Epidermal melanocyte (primary cell): ENCODE measurements around the gene EHD1.

Experiments
- DNase-seq: peaks from one replicate; pipeline ENCODE4 v3.0.0; 2011; ENCODE audit warnings: low spot score; ENCODE audit not compliant: insufficient read length

Gene EHD1

DNA sequence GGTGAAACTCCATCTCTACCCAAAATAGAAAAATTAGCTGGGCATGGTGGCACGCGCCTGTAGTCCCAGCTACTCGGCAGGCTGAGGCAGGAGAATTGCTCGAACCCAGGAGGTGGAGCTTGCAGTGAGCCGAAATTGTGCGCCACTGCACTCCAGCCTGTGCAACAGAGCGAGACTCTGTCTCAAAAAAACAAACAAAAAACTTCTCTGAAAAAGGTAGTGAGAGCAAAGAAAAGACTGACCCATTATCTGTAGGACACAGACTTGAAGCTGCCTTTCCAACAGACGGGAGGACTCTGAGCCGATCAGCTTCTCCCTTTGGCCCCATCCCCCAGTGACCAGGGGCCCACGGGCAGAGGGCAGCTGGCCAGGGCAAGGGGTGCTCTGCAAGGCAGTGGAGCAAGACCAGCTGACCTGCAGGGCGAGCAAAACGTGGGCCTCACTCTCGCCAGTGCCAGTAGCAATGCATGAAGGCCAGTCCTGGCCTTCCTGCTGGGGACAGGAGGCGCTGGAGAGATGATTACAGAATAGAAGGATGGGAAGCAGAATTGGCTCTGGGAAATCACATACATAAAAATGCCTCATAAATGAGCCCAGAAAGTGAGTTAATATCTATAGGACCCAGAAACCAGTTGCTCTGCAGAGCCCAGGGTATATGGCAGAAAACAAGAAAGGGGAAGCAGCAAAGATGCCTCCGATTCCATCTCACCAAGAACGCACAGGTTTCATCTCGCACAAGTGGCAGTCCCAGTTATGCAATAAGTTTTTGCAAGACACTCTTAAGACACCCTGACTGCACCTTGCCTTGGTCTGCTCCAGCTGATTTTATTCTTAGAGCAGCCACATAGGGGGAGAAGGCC, 2.8 kb downstream of the EHD1 start:
- no peak for DNase-seq

DNA sequence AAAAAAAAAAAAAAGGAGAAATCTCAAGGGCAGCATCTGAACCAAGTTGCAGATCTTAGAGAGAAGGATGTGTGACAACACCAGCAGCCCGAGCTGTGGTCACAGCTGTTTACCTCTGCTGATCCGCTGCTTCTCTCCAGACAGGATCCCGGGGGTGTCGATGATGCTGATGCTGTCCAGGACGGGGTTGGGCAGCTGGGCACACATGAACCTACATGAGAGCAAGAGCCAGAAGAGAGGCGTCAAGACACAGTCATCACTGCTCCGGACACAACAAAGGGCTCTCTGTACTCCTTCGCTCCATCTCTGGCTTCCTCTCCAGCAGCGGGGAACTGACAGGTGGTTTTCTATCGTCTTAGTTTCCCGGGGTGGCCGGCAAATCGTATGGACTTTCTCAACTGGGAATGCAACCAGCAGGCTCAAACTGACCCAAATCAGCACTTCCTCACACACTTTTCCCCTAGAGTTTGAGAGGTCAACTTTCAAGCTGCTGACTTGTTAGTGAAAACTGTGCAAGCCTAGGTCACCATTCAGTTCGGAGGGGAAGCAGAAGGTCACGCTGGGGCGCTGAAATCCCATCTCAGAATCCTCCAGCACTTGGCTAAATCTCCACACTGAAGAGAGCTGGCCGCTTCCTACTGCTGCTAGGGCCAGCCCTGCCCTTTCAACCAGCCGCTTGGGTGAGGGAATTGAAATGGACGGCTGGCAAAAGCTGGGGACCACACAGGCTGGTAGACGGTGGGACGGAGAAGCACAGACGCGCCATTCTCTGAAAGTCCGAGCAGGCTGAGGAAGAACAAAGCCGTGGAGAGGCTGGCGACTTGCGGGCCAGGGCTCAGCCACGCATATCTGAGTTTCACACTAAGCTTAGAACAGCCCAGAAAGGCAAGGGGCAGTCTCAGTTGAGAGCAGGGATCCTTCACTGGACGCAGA, 3.8 kb downstream of the EHD1 start:
- DNase-seq, result no peak

DNA sequence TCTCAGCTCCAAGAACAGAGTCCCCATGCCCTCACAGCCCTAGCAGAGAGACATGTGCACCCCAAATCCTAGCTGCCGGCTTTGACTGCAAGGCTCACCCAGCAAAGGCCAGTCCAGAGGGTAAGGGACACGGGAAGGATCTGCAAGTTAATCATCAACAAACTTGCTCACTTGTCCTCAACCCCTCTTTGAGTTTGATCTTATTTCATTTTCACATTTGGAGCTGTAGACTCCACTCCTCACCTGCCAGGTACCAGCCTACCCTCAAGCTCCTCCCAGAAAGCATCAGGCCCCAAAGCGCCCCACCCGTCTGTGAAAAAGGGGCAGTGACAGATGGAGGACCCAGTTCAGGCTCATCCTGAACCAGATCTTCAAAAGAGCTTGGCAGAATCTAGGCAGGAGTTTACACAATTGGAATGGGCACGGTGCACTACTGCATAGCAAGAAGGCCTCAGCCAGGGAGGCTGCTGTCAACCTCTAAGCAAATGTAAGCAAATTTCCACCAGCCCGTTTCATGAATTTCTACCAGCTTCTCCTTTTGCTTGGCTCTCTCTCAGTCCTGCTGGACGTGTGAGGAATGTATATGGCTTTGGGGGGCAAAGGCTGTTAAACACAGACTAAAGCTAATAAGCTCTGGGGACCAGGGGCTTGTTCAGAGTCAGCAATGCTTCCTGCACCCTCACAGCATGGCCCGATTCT, 5.5 kb downstream of the EHD1 start:
- no peak for DNase-seq

DNA sequence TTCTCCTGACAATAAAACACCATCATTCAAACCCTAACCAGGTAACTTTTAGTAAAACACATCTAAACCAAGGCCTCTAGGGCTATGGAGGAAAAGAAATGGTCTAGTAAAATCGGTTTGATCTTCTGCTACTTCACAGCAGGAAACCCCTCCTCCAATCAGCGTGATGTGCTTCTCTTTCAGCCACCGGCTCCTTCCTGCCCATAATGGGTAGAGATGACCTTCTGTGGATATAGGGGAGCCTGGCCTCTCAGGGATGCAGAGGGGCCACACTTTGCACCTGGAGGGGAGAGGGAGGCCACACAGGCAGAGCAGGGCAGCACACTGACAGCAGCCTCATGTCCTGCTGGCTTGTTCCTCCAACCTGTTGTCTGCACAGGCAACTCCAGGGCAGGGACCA, 6.9 kb downstream of the EHD1 start:
- no peak for DNase-seq

DNA sequence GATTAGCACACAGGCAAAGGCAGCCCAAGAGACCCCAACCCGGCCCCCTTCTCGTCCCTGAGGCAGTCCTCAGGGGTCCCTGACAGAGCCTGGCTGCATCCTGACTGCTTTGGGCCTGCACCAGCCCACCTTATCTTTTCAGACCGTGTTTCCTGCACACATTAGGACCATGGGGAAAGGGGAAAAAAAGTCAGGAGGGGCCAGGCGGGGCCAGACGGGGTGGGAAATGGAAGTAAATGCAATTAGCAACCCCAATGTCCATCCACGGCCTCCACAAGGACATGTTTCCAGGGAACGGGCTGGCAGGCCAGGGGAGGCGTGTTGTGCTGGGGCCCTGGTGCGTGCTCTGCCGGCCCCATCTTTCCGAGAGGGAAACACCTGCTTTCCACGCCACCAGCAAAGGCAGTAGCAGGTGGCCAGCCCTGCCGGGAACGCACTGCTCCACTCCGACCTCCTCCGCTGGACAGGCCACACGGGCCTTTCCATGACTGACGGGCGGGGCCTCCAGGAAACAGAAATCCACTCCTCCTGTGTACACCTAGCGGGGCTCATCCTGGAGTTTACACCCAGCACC, 7.4 kb downstream of the EHD1 start:
- DNase-seq, result no peak

DNA sequence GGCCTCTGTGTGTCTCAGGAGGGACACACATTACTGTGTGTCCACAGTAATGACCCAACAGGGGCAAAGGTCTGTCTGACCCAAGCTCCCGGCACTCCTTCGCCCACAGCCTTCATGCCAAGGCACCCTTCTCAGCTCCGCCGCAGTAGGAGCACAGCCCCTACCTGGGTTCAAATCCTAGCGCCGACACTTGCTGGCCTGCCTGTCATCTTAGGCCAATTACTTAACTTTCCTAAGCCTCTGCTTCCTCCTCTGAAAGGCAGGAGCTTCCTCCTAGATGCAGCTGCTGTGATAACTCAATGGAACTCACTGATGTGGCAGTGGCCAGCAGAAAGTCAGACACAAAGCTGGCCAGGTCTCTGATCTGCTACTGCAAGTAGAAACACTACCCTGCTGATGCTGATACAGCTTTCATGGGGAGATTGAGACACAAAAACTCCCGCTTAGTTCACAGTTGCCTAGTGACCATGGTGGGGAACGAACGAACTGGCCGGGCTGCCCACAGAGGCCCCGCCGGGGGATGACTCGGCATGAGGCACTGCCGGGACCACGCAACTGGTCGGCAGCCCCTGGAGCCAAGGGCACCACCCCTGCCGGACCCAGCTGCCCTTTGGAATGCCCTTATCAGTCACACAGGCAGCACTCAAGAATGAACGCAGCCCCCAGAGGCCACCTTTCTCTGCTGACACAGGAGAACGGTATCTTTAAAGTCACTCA, 8.1 kb downstream of the EHD1 start:
- no peak for DNase-seq

DNA sequence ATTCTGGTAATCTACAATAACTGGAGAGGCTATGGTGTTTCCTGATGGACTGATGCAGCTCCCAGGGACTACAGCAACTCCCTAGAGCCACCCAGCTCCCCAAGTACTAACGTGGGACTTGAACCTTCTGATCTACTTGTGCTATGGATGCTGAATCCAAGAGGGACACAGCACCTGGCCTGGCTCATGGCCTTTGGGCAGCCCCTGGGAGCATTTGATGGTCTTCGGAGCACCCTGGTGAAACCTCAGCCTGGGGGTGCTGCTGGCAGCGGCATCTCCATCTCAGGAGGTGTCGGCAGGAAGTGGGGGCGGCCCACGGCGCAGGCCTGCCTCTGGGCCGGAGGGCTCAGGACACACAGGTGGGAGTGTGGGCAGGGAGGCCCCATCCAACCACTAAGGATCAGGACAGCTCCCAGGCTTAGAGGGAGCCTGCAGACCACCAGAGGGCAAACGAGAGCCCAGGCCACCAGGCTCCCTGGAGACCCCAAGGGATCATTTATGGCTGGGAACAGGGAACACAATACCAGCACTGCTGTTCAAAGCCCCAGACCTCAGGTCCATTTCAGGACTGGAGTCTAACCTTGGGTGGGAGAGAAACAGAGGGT, 8.7 kb downstream of the EHD1 start:
- no peak for DNase-seq

DNA sequence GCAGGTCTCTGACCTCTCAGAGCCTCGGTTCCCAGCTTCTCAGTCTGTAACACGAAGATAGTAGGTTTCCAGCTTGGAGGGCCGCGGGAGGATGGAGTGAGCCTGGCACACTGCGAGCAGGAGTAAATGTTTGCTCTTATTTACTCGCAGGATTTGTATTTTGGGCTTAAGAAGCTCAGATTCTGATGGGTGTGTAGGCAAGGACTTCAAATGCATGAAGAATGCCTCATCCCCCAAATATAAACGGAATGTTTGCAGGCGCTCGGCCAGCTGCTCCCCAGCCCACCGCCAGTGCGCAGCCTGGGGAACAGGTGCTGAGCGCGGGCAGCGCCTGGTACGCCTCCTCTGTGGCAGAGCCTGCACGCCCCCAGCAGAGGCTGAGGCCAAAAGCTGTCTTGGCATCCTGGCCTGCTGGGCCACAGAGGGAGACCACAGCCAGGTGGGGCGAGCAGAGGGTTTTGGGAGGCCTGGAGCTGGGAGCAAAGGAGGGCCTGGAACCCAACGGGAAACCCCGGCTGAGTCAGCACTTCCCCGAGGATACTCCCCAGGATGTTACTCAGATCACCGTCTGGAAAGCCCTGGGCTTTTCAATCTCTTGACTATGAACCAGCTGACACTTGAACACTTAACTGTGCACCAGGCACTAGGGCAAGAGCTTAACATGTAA, 9.4 kb downstream of the EHD1 start:
- DNase-seq, result no peak

DNA sequence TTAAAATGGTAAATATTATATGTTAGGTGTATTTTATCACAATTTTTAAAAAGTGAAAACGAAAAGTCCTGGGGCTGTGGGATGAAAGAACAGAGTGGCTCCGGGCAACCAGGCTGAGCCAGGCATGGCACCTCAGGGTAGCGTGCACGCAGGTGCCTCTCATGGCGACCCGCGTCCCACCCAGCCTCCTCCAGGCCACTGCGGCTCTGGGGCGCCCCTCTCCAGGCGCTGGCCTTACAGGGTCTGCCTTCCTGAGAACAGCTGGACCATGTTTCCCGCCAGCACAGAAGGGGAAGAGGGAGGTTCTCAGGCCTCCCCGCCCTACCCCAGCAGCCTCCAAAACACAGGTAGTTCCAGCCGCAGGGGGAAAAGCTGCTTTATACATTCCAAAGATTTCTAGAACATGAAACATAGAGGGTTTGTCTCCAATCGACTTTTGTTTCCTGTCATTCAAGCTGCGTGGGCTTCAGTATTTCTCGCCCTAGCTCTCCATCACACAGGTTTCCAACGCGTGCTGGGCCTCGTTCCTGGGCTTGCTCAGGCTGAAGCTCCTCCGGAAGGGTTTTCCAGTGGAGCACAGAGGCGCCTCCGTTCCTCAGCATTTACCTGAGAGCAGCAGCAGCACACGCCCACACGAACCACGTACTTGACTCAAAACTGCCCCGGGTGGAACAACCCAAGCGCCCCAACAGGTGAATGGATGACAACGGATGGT, 10.5 kb downstream of the EHD1 start:
- no peak for DNase-seq

DNA sequence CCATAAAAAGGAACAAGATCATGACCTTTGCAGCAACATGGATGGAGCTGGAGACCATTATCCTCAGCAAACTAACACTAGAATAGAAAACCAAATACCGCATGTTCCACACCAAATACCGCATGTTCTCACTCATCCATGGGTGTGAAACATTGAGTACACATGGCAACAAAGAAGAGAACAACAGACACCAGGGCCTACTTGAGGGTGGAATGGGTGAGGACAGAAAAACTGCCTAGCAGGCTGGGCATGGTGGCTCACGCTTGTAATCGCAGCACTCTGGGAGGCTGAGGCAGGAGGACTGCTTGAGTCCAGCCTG, 12.3 kb downstream of the EHD1 start:
- no peak for DNase-seq

DNA sequence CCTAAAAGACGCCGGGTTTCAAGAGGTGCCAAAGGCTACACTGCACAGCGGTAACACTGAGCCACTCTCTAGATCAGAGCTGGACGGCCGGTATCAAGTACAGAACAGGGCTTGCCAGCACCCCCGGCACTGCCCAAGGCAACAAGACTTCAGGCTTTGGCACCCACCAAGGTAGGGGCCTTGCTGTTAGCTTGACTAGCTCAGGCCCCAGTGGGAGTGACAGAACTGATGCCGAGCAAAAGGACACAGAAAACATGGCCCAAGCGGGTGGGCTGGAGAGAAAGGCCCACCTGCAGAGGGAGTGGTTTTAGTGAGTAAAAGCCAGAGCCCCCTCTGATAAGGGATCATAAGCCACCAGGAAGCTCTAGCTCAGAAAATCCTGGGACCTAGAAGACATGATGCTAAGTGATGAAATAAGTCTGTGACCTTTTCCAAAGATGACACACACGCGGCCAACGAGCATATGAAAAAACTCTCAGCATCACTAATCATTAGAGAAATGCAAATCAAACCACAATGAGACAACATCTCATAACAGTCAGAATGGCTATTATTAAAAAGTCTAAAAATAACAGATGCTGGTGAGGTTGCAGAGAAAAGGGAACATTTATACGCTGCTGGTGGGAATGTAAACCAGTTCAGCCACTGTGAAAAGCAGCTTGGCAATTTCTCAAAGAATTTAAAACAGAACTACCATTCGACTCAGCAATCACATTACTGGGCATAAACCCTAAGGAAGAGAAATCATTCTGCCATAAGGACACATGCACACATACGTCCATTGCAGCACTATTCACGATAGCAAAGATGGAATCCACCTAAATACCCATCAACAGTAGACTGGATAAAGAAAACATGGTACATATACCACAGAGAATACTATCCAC, 12.9 kb downstream of the EHD1 start:
- no peak for DNase-seq

DNA sequence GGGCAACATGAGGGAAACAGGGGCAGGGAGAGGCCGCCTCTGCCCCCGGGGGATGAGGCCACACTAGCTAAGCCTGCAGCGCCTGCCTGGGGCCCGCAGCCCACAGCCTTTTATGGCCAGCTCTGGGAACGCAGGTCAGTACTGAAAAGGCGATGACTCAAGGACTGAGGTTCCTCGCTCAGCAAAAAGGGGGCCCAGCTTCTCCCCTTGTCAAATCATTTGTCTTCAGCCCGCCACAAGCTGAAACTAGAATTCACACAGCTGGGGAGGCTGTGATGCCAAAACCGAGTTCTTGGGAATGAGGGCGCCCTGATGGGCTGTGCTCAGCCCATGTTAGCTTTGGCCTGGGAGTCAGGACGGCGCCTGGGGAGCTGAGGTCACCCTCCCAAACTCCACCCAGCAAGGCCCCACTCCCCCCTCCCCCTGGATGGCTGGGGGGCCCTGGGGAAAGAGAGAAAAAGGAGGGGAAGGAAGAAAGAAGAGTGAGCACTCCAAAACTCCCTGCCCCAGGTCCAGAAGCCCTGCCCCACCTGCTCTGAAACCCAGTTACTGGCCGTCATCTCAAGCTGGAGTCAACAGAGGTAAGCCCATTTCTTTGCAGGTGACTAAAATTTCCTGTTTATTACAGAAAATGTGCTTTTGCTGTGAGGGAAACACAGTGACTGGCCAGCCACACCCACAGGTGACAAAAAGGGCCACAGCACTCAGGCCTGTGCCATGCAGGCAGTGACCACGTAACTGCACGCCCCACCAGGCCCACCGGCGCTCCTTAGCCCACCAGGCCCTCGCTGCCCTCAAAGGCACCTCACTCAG, 13.7 kb downstream of the EHD1 start:
- DNase-seq, result peak; percentile 64

DNA sequence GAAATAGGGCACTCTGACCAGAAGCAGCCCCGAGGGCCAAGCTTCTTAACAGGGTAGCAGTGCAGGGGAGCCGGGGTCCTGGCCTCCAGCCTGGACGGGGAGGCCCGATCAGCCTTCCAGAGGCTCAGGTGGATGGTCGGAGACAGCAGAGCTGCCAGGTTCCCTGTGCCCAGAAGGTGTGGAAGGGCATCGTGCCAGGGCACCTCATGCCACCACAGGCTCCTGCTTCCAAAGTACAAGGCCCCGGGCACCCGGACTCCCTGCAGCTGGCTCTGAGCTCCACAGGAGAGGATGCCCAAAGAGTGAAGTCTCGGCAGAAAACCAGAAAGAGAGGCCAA, 14.3 kb downstream of the EHD1 start:
- DNase-seq, result no peak

DNA sequence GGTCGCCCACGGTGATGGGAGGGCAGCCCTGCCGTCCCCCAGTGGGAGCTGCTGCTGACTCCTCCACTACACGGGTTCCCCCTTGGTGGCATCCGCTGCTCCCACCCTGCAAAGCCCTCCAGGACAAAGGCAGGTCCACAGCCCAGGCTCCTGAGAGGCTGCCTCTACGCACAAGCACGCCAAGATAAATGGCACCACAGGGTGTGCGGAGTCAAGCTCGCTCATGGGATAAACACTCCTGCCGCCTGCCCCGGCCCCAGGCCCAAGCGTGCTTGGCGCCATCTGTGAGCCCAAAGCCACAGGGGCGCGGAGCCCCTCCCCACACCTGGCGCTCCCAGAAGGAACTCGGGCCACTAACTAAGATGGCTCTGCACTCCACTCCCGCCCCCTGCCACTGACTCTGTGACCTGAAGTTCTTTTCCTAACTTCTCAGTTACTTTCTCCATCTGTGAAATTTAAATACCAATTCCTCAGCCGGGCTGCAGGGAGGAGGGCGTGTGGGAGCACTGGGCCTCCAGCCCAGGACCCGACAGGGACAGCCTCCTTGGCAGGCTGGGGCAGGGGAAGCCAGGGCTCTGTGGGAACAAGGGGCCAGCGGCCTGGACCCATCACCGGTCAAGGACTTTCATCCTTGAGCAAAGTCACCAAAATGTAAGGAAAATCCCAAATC, 14.9 kb downstream of the EHD1 start:
- no peak for DNase-seq

DNA sequence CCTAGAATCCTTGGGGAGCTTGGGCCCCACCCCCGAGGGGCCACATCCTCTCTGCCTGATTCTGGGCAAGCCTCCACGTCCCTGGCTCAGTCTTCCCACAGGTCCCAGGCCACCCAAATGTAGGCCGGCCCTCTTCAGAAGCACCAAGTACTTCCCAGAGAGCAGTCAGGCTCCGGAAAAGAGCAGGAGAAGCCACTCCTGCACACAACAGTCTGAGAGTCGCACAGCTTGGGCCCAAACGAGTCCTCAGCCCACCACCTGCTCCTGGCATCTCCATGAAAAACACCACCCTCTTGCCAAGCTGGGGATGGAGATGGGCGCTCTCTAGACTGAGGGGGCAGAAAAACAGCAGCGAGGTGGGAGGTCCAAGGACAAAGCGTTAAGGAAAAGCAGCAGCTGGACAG, 15.4 kb downstream of the EHD1 start:
- no peak for DNase-seq

DNA sequence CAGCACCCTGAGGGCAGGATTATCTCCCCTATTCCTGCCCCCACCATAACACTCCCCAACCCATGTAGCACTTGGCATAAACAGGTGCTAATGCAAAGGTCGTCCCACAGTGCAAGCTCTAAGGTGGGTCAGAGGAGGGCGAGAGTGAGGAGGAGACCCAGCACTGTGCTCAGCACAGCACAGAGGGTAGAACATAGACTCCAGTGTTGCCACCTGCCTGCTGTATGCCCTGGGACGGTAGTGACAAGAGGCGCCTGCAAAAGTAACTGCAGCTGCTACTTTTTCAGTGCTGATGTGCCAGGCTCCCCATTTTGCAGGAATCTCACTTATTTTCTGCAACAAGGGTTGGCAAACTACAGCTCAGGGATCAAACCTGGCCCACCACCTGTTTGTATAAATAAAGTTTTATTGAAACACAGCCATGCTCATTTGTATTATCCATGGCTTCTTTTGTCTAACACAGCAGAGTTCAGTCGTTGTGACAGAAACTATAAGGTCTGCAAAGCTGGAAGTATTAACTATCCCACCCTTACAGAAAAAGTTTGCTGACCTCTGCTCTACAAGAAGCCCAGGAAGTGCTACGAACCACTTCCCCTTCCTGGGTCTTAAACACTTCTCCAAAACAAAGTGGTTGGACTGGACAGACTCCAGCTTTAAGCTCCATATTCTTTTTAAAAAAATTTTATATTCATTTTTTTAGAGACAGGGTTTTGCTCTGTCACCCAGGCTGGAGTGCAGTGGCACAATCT, 17.0 kb downstream of the EHD1 start:
- DNase-seq, result no peak
